K562 (cell line): ENCODE measurements around the gene TMEM151A. TPM values are rescaled to one million over a fixed set of nuclear protein-coding genes. Genes with fewer than 3 reads are reported as not detected.

Experiments used
- ATAC-seq: fragments of 200-7000 bp; cut with Tn5 transposase; 3 replicates; pipeline ENCODE4 v1.9.1; 2020; ENCODE audit warnings: moderate library complexity
- BruUV-seq: library from RNA; stranded (reverse); fragments of 400-500 nt; replicated peaks from 2 replicates; lab custom pipeline; 2021; lab: Mats Ljungman, UMichigan
- CTCF ChIA-PET: fragments of 300-600 bp; formaldehyde crosslinking; extraction: SDS; loops from one replicate; lab custom pipeline; 2021; ENCODE audit warnings: low intra/inter-chr PET ratio; lab: Yijun Ruan, JAX
- POLR2A ChIA-PET: fragments of 300-600, 350-650 bp; sonication (Branson Sonifier 250); formaldehyde crosslinking; extraction: SDS; loops from one replicate; lab custom pipeline; 2021; ENCODE audit warnings: antibody characterized with exemption, inconsistent platforms; lab: Yijun Ruan, JAX
- DNase-seq, 4 experiments: peaks; one replicate each; pipeline versions ENCODE4 v3.0.0 to v3.0.0-alpha.2; 2011 to 2018; ENCODE audit warnings: low spot score in 3 of 4, mixed read lengths in 3 of 4; ENCODE audit errors: extremely low read depth in 1 of 4
- FAIRE-seq: peaks from 2 replicates; lab custom pipeline; 2011; peaks lifted over from hg19 to GRCh38; lab: Jason Lieb, UNC
- H2AFZ ChIP-seq: 2 replicates; pipeline ENCODE4 v1.6.0; 2011; ENCODE audit warnings: low read depth, low read length, control low read depth, inconsistent platforms
- H3K27ac ChIP-seq: fragments of 200-600 bp; 3 replicates; pipeline ENCODE4 v1.8.0; 2011; ENCODE audit warnings: low read depth, mild to moderate bottlenecking, control low read depth, inconsistent platforms, low read length, moderate library complexity, mixed read lengths; ENCODE audit errors: extremely low read depth
- H3K27me3 ChIP-seq, 2 experiments: fragments of 300-600 bp in 1 of 2; 2 replicates in 1 of 2; 3 replicates in 1 of 2; pipeline versions ENCODE4 v1.6.0 to v1.8.0; 2011; ENCODE audit warnings: inconsistent platforms in 2 of 2, low read length in 2 of 2, mild to moderate bottlenecking in 1 of 2, mixed read lengths in 1 of 2, moderate library complexity in 1 of 2; ENCODE audit not compliant: control insufficient read depth in 2 of 2, insufficient read depth in 2 of 2
- H3K36me3 ChIP-seq: fragments of 300-600 bp; 3 replicates; pipeline ENCODE4 v1.8.0; 2011; ENCODE audit warnings: mild to moderate bottlenecking, low read length, inconsistent platforms; ENCODE audit not compliant: control insufficient read depth, insufficient read depth
- H3K4me1 ChIP-seq, 2 experiments: fragments of 200-600 bp in 1 of 2; replicated peaks in 1 of 2; 2 replicates in 1 of 2; 3 replicates in 1 of 2; pipeline versions ENCODE4 v1.5.1 to v1.8.0; 2011; ENCODE audit warnings: inconsistent platforms in 2 of 2, low read length in 2 of 2, mild to moderate bottlenecking in 1 of 2, mixed read lengths in 1 of 2, moderate library complexity in 1 of 2; ENCODE audit not compliant: control insufficient read depth in 2 of 2, insufficient read depth in 2 of 2
- H3K4me2 ChIP-seq: 2 replicates; pipeline ENCODE4 v1.6.1; 2011; ENCODE audit warnings: low read length, control low read depth, inconsistent platforms, mixed read lengths; ENCODE audit not compliant: insufficient read depth
- H3K4me3 ChIP-seq: fragments of 200-600 bp; sonication (generic), shearing (Covaris generic); 2 replicates; pipeline ENCODE4 v1.5.1; 2016; ENCODE audit warnings: control low read depth, inconsistent platforms
- H3K79me2 ChIP-seq: fragments of 200-600 bp; 3 replicates; pipeline ENCODE4 v1.8.0; 2011; ENCODE audit warnings: low read length, inconsistent platforms; ENCODE audit not compliant: control insufficient read depth, insufficient read depth
- H3K9ac ChIP-seq, 2 experiments: 2 replicates each; pipeline versions ENCODE4 v1.6.0 to v1.6.1; 2011; ENCODE audit warnings: low read depth in 2 of 2, low read length in 2 of 2, control low read depth in 1 of 2, inconsistent platforms in 1 of 2, mild to moderate bottlenecking in 1 of 2, mixed read lengths in 1 of 2; ENCODE audit not compliant: insufficient read depth in 1 of 2
- H3K9me1 ChIP-seq: one replicate; pipeline ENCODE4 v1.6.0; 2011; ENCODE audit warnings: inconsistent platforms, mild to moderate bottlenecking, low read length, moderate library complexity; ENCODE audit not compliant: control insufficient read depth, insufficient read depth
- H3K9me3 ChIP-seq: replicated peaks from 2 replicates; pipeline ENCODE4 v1.5.1; 2011; ENCODE audit warnings: low read depth, low read length, inconsistent platforms; ENCODE audit not compliant: control insufficient read depth, insufficient read depth
- H4K20me1 ChIP-seq: replicated peaks from 2 replicates; pipeline ENCODE4 v1.6.1; 2011; ENCODE audit warnings: low read length, inconsistent platforms, mixed read lengths; ENCODE audit not compliant: control insufficient read depth, insufficient read depth
- BCOR ChIP-seq: fragments of 450-650 bp; IDR thresholded peaks from 2 replicates; pipeline ENCODE4 v1.6.1; 2016
- CHCHD3 ChIP-seq: fragments of 250-450 bp; sonication (Bioruptor Pico); IDR thresholded peaks from 2 replicates; pipeline ENCODE4 v2.1.2; 2022; ENCODE audit warnings: mild to moderate bottlenecking
- DEAF1 ChIP-seq: fragments of 450-650 bp; formaldehyde crosslinking; IDR thresholded peaks from 2 replicates; pipeline ENCODE4 v1.4.0; 2020; ENCODE audit warnings: mild to moderate bottlenecking, moderate library complexity
- EWSR1 ChIP-seq: fragments of 450-650 bp; IDR thresholded peaks from 2 replicates; pipeline ENCODE4 v1.6.1; 2018; ENCODE audit warnings: borderline replicate concordance, mild to moderate bottlenecking, low read depth, moderate library complexity; ENCODE audit not compliant: partially characterized antibody
- MTA2 ChIP-seq: fragments of 450-650 bp; IDR thresholded peaks from 2 replicates; pipeline ENCODE4 v1.6.1; 2016; ENCODE audit warnings: low read depth
- RBM25 ChIP-seq: fragments of 200-400 bp; formaldehyde crosslinking; IDR thresholded peaks from 2 replicates; pipeline ENCODE4 v1.6.1; 2018; ENCODE audit warnings: low read length, low read depth, moderate library complexity; ENCODE audit not compliant: severe bottlenecking
- RFX7 ChIP-seq: fragments of 250-450 bp; sonication (Bioruptor Pico); IDR thresholded peaks from 2 replicates; pipeline ENCODE4 v1.5.1; 2021; ENCODE audit warnings: mild to moderate bottlenecking
- TFAM ChIP-seq: fragments of 250-450 bp; sonication (Bioruptor Pico); conservative IDR thresholded peaks from 2 replicates; pipeline ENCODE4 v1.5.0; 2021; ENCODE audit warnings: mild to moderate bottlenecking, moderate library complexity
- USF2 ChIP-seq: sonication (generic); formaldehyde crosslinking; IDR thresholded peaks from 2 replicates; pipeline ENCODE4 v1.5.0; 2020; ENCODE audit warnings: missing genetic modification reagents
- ZFP36 ChIP-seq: fragments of 150-350 bp; IDR thresholded peaks from 2 replicates; pipeline ENCODE4 v1.6.1; 2018; ENCODE audit warnings: low read length, low read depth; ENCODE audit not compliant: partially characterized antibody
- ZNF324 ChIP-seq: fragments of 250-450 bp; sonication (Bioruptor Pico); IDR thresholded peaks from 2 replicates; pipeline ENCODE4 v1.4.0; 2020; ENCODE audit warnings: mild to moderate bottlenecking
- WGBS: fragments of 100-300 bp; shearing (Covaris generic); methylation state at CpG from one replicate; pipeline ENCODE4 v1.1.6; 2016; ENCODE audit warnings: low coverage, mixed read lengths; ENCODE audit not compliant: insufficient coverage; ENCODE audit errors: missing lambda C conversion rate; 5-methylcytosine and 5-hydroxymethylcytosine counted together
- in situ Hi-C: fragments of 300-500 bp; cut with MboI; formaldehyde crosslinking; loops from 4 replicates; pipeline ENCODE4 v1.15.0; 2018; ENCODE audit warnings: inconsistent platforms, mixed read lengths
- intact Hi-C: fragments of 100-400 bp; cut with micrococcal nuclease; formaldehyde crosslinking; loops from 2 replicates; pipeline ENCODE4 v1.14.2; 2022
- polyA plus RNA-seq, 8 experiments: library from polyadenylated mRNA; depleted of rRNA in 4 of 8; stranded (reverse) in 5 of 8; unstranded in 3 of 8; fragments of >200 nt; fragmentation: Nextera tagmentation in 2 of 8; fragmentation: Illumina TruSeq in 1 of 8; extraction: Ambion mirVana in 2 of 8; extraction: Trizol in 1 of 8; gene quantifications; 2 replicates each; pipeline versions ENCODE4 v1.2.1 to v1.2.3, GENCODE V29; 2011 to 2014; ENCODE audit warnings: inconsistent platforms in 1 of 8, missing spikeins in 1 of 8
- total RNA-seq, 7 experiments: library from RNA; depleted of rRNA in 6 of 7; stranded (reverse); fragments of >200 nt in 6 of 7; fragmentation: Illumina TruSeq in 2 of 7; extraction: Trizol in 2 of 7; gene quantifications; 2 replicates each; pipeline versions ENCODE4 v1.2.1 to v1.2.3, GENCODE V29; 2011 to 2021; ENCODE audit warnings: low replicate concordance in 1 of 7
- TF ChIP-seq, protein P1 (sequence below): fragments of 450-650 bp; conservative IDR thresholded peaks from 2 replicates; pipeline ENCODE4 v1.6.1; 2016; ENCODE audit warnings: missing genetic modification characterization, low read depth, mild to moderate bottlenecking, control low read depth, missing compliant biosample characterization
- TF ChIP-seq, protein P2 (sequence below): sonication (generic); formaldehyde crosslinking; IDR thresholded peaks from 2 replicates; pipeline ENCODE4 v1.8.0; 2022; ENCODE audit warnings: missing genetic modification reagents, mild to moderate bottlenecking, borderline replicate concordance

The TMEM151A gene
- total and polyA plus RNA-seq, 9 of the 15 experiments (the other 6 are each of a cell fraction or from before 2014, with no cell fraction given) = not detected

DNA sequence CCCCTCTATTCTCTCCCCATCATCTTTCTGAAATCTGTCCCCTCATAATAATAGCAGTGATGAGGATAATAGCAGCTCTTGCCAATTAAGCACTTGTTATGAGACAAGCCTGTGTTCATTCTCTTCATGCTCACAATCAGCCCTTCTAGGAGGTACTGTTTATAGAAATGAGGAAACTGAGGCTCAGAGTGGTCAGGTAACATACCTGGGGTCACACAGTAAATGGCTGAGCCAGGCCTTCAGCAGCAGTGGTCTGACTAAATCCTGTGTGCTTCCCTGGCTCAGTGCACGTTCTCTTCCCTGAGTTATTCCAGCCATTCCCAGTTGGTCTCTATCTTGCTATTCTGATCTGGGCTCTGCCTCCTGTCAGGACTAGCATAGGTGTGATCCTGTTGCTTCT, 17.5 kb upstream of the TMEM151A start:
- 17% methylated on average over 1 of the region's 1 CpG for WGBS

DNA sequence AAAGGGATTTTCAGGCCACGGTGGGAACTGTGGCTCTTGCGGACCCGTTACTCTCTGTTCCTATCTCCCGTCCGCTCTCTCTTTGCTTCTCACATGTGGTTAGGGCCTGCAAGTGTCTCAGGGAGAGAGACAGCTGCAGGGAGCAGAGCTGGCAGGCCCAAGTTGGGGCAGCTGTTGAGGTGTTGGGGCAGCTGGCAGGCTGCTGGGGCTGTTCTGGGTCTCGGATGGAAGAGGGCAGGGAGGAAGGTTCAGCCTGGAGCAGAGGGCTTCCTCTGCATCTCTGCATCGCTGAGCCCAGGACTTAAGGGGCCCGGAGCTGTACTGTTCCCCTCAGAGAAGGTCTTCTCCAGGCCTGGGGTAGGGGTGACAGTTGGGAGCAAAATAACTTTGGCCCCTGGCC, 16.3 kb upstream of the TMEM151A start:
- 92% methylated on average over 8 of the region's 8 CpGs for WGBS
- Histone ChIP-seq H2AFZ (no peak overlapping the region), H3K79me2 (peaks cover 10% of the 10 kb centered on the region), H3K36me3 (peaks cover 56% of the 10 kb centered on the region), H3K27me3 (no peaks in the 10 kb centered on the region), H3K9me3 (no peaks in the 10 kb centered on the region), H3K4me1 (peaks cover 0 to 17% of the 10 kb centered on the region in 2 experiments; a peak in 2 of 5 replicates), H3K9ac (no peak overlapping the region), H3K4me3 (no peak overlapping the region), H3K9me1 (no peaks in the 10 kb centered on the region), H3K27ac (no peak overlapping the region), H3K4me2 (no peak overlapping the region), H4K20me1 (0 out of 2 replicates have a peak, but pooled peaks cover 9% of the 10 kb centered on the region)
- ATAC-seq = no peak
- CTCF ChIA-PET = no interaction called here
- DNase-seq = no peak
- no TSS peak for BruUV-seq
- POLR2A ChIA-PET = no interaction called here
- no peak for FAIRE-seq
- in situ Hi-C loops (no loop called here), intact Hi-C loops (no loop called here)
- no peak for TF ChIP-seq EWSR1
- TF ChIP-seq CHCHD3 (CRISPR knock-in tag) = no peak
- TF ChIP-seq ZNF324 (CRISPR knock-in tag) = no peak
- TF ChIP-seq TFAM (CRISPR knock-in tag) = no peak
- TF ChIP-seq, protein P1, sequence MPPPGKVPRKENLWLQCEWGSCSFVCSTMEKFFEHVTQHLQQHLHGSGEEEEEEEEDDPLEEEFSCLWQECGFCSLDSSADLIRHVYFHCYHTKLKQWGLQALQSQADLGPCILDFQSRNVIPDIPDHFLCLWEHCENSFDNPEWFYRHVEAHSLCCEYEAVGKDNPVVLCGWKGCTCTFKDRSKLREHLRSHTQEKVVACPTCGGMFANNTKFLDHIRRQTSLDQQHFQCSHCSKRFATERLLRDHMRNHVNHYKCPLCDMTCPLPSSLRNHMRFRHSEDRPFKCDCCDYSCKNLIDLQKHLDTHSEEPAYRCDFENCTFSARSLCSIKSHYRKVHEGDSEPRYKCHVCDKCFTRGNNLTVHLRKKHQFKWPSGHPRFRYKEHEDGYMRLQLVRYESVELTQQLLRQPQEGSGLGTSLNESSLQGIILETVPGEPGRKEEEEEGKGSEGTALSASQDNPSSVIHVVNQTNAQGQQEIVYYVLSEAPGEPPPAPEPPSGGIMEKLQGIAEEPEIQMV = no peak
- no peak for TF ChIP-seq USF2 (CRISPR knock-in tag)
- no peak for TF ChIP-seq DEAF1 (CRISPR knock-in tag)

More for the DNA sequence above, 17.5 kb upstream of the TMEM151A start:
- Histone ChIP-seq H3K79me2 (peaks cover 21% of the 10 kb centered on the region), H3K9me1 (no peaks in the 10 kb centered on the region), H3K4me1 (peaks cover 5 to 22% of the 10 kb centered on the region in 2 experiments; a peak in 4 of 5 replicates), H3K9ac (no peak overlapping the region), H3K36me3 (peaks cover 64% of the 10 kb centered on the region), H3K4me2 (no peak overlapping the region), H4K20me1 (peaks cover 6% of the 10 kb centered on the region; the same call in 1 of the 2 replicates), H3K4me3 (no peak overlapping the region), H3K27me3 (no peaks in the 10 kb centered on the region), H3K9me3 (no peaks in the 10 kb centered on the region), H3K27ac (no peak overlapping the region), H2AFZ (no peak overlapping the region)
- intact Hi-C loops = no loop called here
- in situ Hi-C loops = no loop called here
- no TSS peak for BruUV-seq
- ATAC-seq = no peak
- ChIA-PET POLR2A (no interaction called here), CTCF (no interaction called here)
- no peak for FAIRE-seq
- TF ChIP-seq BCOR (peak; percentile 41; the same call in 1 of the 2 replicates), RFX7 (no peak), ZFP36 (peak; percentile 65), MTA2 (no peak), RBM25 (peak; percentile 78)
- TF ChIP-seq, protein P2, sequence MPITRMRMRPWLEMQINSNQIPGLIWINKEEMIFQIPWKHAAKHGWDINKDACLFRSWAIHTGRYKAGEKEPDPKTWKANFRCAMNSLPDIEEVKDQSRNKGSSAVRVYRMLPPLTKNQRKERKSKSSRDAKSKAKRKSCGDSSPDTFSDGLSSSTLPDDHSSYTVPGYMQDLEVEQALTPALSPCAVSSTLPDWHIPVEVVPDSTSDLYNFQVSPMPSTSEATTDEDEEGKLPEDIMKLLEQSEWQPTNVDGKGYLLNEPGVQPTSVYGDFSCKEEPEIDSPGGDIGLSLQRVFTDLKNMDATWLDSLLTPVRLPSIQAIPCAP (CRISPR knock-in tag) = no peak
- no peak for DNase-seq
